Activated CD4-positive, alpha-beta T cell treated with anti-CD3 and anti-CD28 coated beads, Interleukin-2, Interleukin-4, amounts not matched to agents 100 ng/mL and 50 ng/mL, durations not matched to agents 16 hours and 8 hours (primary cell): ENCODE results near the gene MKNK2.
"Not testable (repeated sequence)": the region's sequence is repeated elsewhere in the genome, so short reads cannot be mapped to it uniquely, and the experiment has no call there.

Experiments used
- DNase-seq: peaks from one replicate; pipeline ENCODE4 v3.0.0-alpha.2; 2020; ENCODE audit warnings: low spot score

MKNK2 gene

GRCh38 chr19:2044709-2045500 lies 6.1 kb downstream of the MKNK2 start:
- DNase-seq, result no peak

DNA sequence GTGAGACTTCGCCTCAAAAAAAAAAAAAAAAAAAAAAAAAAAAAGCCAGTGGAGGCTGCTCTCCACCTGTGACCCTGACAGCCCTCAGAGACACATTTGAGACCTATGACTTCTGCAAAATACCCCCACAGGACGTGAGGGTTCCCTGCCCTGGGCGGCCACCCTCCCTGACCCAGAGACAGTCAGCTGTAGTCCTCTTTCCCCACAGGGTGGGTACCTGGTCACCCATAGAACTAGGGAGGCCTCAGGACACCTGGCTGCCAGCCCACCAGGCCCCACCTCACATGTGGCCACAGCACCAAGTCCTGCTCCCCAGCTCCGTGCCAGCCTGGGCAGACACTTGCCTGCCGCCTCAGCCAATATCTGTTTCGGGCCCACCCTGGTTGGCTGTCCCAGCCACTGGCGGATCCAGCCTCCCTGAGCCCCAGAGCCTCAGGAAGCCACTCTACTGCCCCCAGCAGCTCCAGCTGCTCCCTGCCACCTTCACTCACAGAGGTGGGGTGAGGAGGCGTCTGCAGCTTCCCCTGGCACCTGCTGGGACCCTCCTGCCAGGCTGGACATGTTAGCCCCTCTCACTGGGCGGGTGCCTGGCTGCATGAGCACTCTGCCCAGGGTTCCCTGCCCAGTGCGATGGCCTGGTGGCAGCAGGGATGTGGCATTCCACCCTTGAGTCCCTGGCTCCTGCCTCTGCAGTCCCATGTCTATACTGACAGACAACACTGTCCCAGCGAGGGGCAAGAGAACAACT lies 6.9 kb downstream of the MKNK2 start:
- no peak for DNase-seq

DNA sequence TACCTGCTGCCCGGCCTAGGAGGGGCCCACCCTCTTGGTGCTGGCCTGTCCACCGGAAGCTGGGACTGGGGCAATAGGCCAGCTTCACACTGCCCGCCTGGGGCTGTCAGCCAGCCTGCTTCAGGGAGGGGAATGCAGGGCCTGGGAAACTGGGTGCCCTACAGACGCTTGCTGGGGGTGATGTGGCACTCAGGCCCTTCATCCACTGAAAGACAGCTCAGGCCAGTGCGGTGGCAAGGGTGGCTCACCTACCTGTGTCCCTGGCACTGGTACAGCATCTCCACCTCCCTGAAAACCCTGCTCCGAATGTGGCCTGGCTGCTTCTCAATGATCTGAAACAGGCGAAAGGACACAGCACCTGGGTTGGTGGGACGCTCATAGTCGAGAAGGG lies 7.8 kb downstream of the MKNK2 start:
- DNase-seq, result no peak

DNA sequence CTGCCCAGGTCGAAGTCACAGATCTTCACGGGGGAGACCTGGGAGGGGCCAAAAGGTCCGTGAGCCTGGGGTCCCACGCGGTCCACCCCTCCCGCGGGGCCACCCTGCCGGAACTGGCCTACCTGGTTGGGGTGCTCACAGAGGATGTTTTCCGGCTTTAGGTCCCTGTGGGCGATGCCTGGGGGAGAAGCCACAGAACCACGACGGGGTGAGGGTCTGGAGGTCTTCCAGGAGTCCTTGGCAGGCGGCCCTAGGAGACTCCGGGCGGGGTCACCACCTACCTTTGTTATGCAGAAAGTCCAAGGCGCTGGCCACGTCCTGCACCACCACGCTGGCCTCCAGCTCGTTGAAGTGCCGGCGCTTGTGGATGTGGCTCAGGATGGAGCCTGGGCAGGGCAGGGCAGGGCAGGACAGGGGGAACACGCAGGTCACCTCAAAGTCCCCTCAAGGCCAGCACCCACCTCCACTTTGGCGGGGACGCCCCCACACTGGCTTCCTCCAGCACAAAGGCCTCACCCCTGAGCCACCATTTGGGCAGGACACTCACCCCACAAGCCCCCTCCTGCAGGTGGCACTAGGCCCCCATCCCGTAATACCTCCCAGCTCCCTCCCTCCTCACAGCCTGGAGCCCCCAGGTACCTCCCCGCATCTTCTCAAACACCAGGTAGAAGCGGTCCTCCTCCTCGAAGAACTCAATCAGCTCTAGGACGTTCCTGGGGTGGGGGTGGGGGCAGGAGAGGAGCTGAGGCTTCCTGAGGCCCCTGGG lies 8.4 kb downstream of the MKNK2 start:
- no peak for DNase-seq

DNA sequence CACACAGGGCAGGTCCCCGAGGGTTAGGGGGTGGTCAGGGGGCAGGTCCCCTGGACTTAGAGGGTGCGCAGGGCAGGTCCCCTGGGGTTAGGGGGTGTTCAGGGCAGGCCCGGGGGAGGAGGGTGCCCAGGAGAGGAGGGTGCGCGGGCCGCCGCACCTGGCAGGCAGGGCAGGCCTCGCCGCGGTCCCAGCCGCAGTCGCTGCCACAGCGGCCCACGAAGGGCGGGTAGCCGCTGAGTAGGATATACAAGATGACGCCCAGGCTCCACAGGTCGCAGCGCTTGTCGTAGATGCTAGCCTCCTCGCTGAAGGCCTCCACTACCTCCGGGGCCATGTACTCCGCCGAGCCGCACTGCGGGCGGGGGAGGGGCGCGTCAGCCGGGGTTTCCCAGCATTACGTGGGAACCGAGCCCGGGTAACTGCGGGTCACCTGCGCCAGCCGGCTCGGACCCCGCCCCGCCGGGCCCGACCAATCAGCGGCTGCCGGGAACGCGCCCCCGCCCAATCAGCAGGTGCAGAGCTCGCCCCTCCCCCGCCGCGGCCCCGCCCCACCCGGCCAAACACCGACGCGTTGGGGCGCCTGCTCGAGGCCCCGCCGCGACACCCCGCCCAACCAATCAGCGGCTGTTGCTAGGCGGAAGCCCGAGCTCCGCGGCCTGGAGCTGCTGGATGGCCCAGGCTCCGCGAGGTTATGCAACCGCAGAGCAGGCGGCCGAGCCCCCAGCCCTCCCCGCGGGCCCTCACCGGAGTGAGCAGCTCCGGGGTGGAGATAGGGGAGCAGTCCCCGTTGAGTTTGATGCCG lies 9.2 kb downstream of the MKNK2 start:
- DNase-seq, result peak; percentile 99

- DNase-seq, result no peak
Measured at GRCh38 chr19:2041433-2041682, 9.7 kb downstream of the MKNK2 start.

DNA sequence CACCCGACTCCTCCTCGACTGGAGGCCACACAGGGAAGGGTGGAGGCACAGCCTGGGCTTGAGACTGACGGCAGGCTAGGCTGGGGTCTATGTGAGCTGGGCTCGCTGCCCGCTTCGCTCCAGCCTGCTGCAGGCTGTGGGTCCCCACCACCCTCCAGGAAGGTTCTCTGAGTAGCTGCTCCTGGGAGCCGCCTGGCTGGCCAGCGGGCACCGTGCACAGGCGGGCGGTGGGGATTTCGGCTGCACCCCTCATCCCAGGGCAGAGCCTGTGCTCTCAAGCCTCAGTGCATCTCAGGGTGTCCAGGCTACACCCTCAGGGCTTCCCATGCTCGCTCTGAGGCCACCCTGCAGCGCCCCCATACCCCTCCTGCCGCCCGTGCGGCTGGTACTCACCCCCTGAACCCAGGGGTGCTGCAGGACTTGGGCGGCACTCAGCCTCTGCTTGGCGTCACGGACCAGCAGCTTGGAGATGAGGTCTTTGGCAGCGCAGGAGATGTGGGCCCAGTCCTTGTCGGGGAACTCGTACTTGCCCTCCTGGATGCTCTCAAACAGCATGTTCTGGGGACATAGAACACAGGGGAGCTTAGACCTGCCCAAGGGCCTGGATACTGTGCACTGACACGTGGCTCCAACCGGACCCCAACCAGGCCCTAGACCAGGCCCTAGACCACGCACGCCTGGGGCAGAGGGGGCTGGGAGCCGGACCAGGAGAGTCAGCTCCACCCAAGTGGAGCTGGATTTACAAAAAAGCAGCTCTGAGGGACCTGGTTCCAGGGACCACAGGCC lies 10.2 kb downstream of the MKNK2 start:
- no peak for DNase-seq

DNA sequence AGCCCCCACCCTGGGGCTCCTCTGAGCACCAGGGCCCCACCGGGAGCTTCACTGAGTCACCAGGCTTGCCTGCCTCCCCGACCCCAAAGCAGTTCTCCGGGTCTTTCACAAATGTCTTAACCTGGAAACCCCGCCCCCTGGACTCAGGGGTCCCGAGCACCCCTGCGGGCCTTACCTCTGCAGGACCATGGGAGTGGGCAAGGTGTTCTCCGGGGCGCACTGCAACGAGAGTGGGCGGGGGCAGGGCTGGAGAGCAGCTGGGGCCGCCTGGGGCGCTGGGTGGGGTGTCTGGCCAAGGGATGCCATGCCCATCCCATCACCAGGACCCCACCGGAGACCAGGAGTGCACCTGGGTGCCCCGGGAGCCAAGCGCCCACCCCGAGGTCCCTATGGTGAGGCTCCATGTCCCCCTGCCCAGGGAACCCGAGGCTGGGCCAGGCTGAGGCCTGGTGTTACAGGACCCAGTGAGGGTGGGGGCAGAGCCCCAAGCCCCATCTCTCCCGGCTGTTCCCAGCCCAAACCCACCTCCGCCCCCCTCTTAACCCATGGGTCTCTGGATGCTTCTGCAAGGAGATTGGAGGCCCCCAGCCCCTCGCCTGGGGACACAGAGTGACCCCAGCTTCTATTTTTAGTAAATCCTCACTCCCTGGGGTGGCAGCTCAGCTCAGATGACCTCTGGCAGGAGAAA lies 10.9 kb downstream of the MKNK2 start:
- no peak for DNase-seq

DNA sequence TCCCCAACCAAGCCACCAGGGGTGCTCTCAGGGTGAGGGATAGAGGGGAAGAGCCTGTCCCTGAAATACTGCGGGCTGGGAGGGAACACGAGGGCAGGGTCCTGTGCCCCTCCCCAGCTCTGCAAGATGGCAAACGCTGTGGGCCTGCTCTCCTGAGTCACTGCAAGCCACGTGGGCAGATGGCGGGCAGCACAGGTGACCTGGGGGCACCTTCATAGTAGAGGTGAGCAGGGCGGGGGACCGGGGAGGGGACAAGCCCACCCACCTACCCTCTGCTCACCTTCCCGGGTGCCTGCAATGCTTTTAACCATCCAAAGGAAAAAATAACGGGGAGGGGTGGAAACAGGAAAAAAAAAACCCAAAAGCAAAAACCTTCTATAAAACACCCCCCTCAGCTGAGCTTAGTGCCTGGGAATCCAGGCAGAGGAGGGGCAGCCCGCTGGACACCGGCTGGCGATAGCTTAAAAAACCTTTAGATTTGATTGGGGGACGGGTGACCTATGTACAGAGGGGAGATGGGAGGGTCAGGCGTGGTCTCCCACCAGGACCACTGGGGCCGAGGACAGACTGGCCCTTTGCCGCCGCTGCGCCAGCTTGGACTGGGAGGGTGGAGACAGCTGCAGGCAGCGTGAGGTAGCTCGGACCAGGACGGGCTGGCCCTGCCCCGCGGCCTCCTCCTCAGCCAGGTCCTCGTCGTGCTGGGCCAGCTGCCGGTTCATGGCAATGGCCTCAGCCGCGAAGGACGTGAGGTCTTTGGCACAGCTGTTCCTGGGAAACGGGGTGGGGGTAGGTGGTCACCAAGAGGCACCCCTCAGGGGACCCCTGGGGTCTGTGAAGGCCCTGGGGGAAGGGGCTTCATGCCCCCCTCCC lies 11.7 kb downstream of the MKNK2 start:
- DNase-seq, result no peak

- DNase-seq, result no peak
Measured at GRCh38 chr19:2038284-2039088, 12.6 kb downstream of the MKNK2 start.

GRCh38 chr19:2037651-2038255 lies 13.3 kb downstream of the MKNK2 start:
- DNase-seq, result no peak

GRCh38 chr19:2036424-2036823 lies 14.6 kb downstream of the MKNK2 start:
- no peak for DNase-seq

DNA sequence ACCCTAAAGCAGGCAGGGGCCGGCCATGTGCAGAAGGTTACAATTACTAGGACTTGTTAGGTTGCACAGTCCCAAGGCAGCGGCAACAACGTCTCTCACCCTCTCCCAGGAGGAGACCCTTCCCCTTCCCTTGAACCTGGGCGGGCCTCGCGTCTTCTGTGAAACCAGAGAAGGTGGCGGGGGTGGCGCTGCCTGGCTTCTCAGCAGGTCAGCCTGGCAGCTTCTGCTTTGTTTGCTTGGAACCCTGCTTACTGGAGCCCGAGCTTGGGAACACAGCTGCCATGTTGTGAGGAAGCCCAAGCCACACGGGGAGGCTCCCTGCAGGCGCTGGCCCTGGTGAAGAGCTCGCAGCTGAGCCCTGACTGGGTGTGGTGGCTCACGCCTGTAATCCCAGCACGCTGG lies 15.5 kb downstream of the MKNK2 start:
- DNase-seq, result no peak

DNA sequence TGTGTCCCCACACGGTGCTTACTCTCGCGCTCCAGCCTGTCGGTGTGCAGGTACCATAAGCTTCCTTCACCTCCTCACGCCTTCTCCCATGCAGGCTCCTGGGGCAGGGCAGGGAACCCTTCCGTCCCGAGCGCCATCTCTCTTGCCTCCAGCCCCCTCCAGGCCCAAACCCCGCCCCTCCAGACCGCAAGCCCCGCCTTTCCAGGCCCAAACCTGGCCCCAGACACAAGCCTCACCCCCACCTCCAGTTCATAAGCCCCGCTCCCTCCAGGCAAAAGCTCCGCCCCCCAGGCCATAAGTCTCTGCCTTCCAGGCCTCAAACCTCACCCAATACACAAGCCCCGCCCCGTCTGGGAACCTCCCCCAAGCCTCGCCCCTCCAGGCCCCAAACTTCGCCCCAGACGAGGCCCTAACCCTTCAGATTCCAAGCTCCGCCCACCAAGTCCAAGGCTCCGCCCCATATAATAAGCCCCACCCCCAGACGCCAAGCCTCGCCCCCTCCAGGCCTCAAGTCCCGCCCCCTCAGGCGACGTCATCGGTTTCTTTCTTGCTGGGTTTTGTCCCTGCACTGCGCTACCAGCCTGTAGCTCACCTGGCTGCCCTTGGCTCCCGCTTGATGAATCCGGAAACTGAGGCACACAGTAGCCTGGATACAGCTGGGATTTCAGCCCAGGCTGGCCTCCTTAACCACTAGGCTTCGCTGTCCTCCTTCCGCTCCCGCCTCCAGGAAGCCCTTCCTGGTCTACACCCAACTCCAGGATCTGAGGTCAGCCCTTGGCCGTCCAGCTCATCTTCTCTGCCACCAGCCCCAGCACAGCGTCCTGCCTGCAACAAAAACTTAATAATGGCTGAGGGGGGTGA lies 16.1 kb downstream of the MKNK2 start:
- peak; percentile 60 for DNase-seq

DNA sequence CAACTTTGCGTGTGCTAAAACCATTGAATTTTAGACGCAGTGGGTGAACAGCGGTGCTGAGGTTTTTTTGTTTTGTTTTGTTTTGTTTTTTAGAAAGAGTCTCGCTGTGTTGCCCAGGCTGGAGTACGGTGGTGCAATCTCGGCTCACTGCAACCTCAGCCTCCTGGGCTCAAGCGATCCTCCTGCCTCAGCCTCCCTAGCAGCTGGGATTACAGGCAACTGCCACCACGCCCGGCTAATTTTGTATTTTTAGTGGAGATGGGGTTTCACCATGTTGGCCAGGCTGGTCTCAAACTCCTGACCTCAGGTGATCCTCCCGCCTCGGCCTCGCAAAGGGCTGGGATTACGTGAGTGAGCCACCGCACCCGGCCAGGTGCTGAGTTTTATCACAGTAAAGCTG lies 16.8 kb downstream of the MKNK2 start:
- DNase-seq, result not testable (repeated sequence)

- DNase-seq, result no peak
Measured at GRCh38 chr19:2033825-2034159, 17.3 kb downstream of the MKNK2 start.

- DNase-seq, result no peak
Measured at GRCh38 chr19:2033115-2033824, 17.8 kb downstream of the MKNK2 start.
